Activated CD4-positive, alpha-beta T cell treated with anti-CD3 and anti-CD28 coated beads, Interleukin-2, amount 50 U/mL, for 24 hours (primary cell): Measurements from ENCODE around the gene ADRB1.

Experiments used
- DNase-seq, 2 donors: peaks; one replicate each; pipeline ENCODE4 v3.0.0-alpha.2; 2020; ENCODE audit warnings: low read depth in 1 of 2, low spot score in 1 of 2

The ADRB1 gene

GRCh38 chr10:114087255-114087654 lies 43.6 kb downstream of the ADRB1 start:
- no peak for DNase-seq

- DNase-seq = no peak
Measured at GRCh38 chr10:114087655-114088054, 44.0 kb downstream of the ADRB1 start.

GRCh38 chr10:114094795-114095194 lies 51.1 kb downstream of the ADRB1 start:
- no peak for DNase-seq

- no peak for DNase-seq
Measured at GRCh38 chr10:114095559-114096337, 52.1 kb downstream of the ADRB1 start.
